ENCODE measurements around the gene THBS4. TPM values are rescaled to one million over a fixed set of nuclear protein-coding genes. Genes with fewer than 3 reads are reported as not detected.

Gene THBS4
- total RNA-seq, 4 donors from 2014 or later = 0.57 to 3.6 (median 1.9) TPM

DNA sequence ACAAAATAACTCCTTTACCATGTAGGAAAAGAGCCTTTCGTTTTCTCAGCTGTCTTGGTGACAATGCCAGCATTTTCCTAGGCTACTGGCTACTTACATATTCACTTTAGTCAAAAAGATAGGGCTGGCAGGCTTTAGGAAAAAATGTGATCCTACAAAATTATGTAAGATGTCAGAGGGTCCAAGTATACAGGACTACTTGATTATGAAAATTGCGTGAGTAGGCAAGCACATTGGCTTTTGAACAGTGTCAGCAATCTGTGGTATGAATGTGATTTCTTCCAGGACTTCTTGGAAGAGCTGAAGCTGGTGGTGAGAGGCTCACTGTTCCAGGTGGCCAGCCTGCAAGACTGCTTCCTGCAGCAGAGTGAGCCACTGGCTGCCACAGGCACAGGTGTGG, 22.8 kb downstream of the THBS4 start:
- no peak for TF ChIP-seq EP300 (IDR thresholded peaks at IDR 0.05)
- TF ChIP-seq POLR2A (IDR thresholded peaks at IDR 0.05) = no peak
- TF ChIP-seq, protein P1, sequence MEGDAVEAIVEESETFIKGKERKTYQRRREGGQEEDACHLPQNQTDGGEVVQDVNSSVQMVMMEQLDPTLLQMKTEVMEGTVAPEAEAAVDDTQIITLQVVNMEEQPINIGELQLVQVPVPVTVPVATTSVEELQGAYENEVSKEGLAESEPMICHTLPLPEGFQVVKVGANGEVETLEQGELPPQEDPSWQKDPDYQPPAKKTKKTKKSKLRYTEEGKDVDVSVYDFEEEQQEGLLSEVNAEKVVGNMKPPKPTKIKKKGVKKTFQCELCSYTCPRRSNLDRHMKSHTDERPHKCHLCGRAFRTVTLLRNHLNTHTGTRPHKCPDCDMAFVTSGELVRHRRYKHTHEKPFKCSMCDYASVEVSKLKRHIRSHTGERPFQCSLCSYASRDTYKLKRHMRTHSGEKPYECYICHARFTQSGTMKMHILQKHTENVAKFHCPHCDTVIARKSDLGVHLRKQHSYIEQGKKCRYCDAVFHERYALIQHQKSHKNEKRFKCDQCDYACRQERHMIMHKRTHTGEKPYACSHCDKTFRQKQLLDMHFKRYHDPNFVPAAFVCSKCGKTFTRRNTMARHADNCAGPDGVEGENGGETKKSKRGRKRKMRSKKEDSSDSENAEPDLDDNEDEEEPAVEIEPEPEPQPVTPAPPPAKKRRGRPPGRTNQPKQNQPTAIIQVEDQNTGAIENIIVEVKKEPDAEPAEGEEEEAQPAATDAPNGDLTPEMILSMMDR (IDR thresholded peaks at IDR 0.05) = no peak
- TF ChIP-seq POLR2AphosphoS5 (IDR thresholded peaks at IDR 0.05) = no peak
- H3K4me3 ChIP-seq = no peak overlapping the region
- H3K36me3 ChIP-seq = no peaks in the 10 kb centered on the region
- no peaks in the 10 kb centered on the region for H3K27me3 ChIP-seq
- no peaks in the 10 kb centered on the region for H3K9me3 ChIP-seq
- no peaks in the 10 kb centered on the region for H3K4me1 ChIP-seq
- H3K27ac ChIP-seq = no peak overlapping the region
- DNase-seq (ENCODE audit: low spot score in 2 of 2) = no peak
- 55% methylated on average over 2 of the region's 2 CpGs for WGBS

DNA sequence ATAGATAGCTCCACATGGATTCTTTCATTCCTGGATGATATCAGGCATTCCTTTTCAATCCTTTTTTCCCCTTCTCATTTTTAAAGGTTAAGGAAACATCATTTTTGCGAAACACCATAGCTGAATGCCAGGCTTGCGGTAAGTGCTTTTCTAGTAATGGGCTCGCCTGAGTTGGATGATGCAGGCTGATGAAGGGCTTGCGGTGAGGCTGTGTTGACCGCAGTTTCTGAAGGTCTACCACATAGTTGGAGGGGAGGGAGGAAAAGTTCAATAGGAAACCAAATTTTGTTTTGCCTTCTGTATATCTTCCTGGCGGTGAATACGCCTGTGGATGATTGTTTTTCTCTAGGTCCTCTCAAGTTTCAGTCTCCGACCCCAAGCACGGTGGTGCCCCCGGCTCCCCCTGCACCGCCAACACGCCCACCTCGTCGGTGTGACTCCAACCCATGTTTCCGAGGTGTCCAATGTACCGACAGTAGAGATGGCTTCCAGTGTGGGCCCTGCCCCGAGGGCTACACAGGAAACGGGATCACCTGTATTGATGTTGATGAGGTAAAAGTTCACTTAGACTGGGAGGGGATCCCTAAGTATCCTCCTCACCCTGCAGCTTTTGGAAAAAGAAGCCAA, 24.3 kb downstream of the THBS4 start:
- WGBS = 93% methylated on average over 18 of the region's 18 CpGs
- DNase-seq (ENCODE audit: low spot score in 2 of 2) = no peak
- Histone ChIP-seq H3K4me3 (no peak overlapping the region), H3K36me3 (no peaks in the 10 kb centered on the region), H3K9me3 (no peaks in the 10 kb centered on the region), H3K4me1 (no peaks in the 10 kb centered on the region), H3K27me3 (no peaks in the 10 kb centered on the region), H3K27ac (no peak overlapping the region)
- TF ChIP-seq POLR2AphosphoS5 (IDR thresholded peaks at IDR 0.05) (no peak), EP300 (IDR thresholded peaks at IDR 0.05) (no peak), POLR2A (IDR thresholded peaks at IDR 0.05) (no peak)
- TF ChIP-seq, protein P1 (IDR thresholded peaks at IDR 0.05) = no peak

DNA sequence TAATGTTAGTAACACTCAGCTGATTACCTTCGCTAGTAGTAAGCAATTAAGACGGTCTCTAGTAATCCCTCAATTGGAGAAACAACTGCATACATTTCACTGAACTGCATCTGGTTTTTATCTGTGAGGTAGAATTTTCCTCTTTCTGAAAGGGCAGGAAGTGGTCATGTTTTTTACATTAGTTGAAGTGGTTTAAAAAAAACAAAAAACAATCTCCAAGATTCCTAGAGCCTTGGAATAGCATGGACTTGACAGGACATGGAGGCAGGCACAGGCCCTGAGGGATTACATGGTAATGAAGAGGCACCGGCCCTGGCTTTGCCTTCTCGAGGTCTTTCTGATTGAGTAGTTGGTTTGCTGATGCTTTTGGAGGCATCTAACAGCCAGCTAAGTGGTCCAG, 25.8 kb downstream of the THBS4 start:
- WGBS = 54% methylated on average over 4 of the region's 4 CpGs
- TF ChIP-seq, protein P1 (IDR thresholded peaks at IDR 0.05) = no peak
- TF ChIP-seq POLR2AphosphoS5 (IDR thresholded peaks at IDR 0.05) (no peak), POLR2A (IDR thresholded peaks at IDR 0.05) (no peak)
- H3K27me3 ChIP-seq = no peaks in the 10 kb centered on the region

DNA sequence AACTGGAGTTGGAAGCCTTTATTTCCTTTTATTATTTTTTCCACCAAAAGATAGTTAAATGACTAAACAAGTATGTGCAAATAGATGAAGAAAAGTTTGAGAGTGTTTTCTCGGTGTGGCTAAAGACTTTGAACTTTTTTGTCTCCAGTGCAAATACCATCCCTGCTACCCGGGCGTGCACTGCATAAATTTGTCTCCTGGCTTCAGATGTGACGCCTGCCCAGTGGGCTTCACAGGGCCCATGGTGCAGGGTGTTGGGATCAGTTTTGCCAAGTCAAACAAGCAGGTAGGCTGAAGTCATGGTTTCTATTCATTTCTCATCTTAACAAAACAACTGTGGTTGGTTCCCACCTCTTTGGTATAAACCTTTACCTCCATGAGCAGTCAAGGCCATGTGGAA, 26.4 kb downstream of the THBS4 start:
- DNase-seq (ENCODE audit: low spot score in 2 of 2) = no peak
- Histone ChIP-seq H3K36me3 (no peaks in the 10 kb centered on the region), H3K4me1 (no peaks in the 10 kb centered on the region), H3K4me3 (no peak overlapping the region), H3K27me3 (no peaks in the 10 kb centered on the region), H3K27ac (no peak overlapping the region), H3K9me3 (no peaks in the 10 kb centered on the region)
- 95% methylated on average over 4 of the region's 4 CpGs for WGBS
- TF ChIP-seq, protein P1 (IDR thresholded peaks at IDR 0.05) = no peak
- TF ChIP-seq EP300 (IDR thresholded peaks at IDR 0.05) (no peak), POLR2A (IDR thresholded peaks at IDR 0.05) (no peak), POLR2AphosphoS5 (IDR thresholded peaks at IDR 0.05) (no peak)

More for the DNA sequence above, 25.8 kb downstream of the THBS4 start:
- no peaks in the 10 kb centered on the region for H3K4me1 ChIP-seq
- no peak overlapping the region for H3K27ac ChIP-seq
- H3K36me3 ChIP-seq = no peaks in the 10 kb centered on the region
- H3K4me3 ChIP-seq = no peak overlapping the region
- no peak for DNase-seq (ENCODE audit: low spot score in 2 of 2)
- no peaks in the 10 kb centered on the region for H3K9me3 ChIP-seq

DNA sequence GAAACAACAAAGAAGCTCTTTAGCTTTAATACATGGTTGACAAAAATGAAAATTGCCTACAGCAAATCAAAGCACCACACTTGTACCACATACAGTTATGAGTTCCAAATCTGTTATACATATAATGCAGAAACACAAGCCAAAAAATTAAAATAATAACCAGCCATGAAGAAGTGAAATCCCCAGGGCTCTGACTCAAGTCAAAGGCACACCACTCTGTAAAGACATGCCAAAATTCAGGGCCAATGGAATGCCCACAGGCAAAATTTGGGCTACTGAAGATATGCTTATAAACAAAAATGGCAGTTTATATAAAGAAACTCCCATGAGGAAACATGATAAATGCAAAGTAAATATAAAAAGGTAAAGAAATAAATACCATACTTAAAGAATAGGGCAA, 29.0 kb downstream of the THBS4 start:
- no peaks in the 10 kb centered on the region for H3K4me1 ChIP-seq
- no peak overlapping the region for H3K27ac ChIP-seq
- TF ChIP-seq EP300 (IDR thresholded peaks at IDR 0.05) (no peak), POLR2AphosphoS5 (IDR thresholded peaks at IDR 0.05) (no peak), POLR2A (IDR thresholded peaks at IDR 0.05) (no peak)
- TF ChIP-seq, protein P1 (IDR thresholded peaks at IDR 0.05) = no peak
- H3K4me3 ChIP-seq = no peak overlapping the region
- H3K36me3 ChIP-seq = no peaks in the 10 kb centered on the region
- no peaks in the 10 kb centered on the region for H3K9me3 ChIP-seq
- no peak for DNase-seq (ENCODE audit: low spot score in 2 of 2)
- no peaks in the 10 kb centered on the region for H3K27me3 ChIP-seq

All from suprapubic skin (tissue), 4 donors.